Caco-2 (cell line): ENCODE results near the gene SENP7. TPM values are rescaled to one million over a fixed set of nuclear protein-coding genes. Genes with fewer than 3 reads are reported as not detected.

ENCODE experiments used
- BruUV-seq: library from RNA; stranded (reverse); fragments of 400-500 nt; replicated peaks from 2 replicates; lab custom pipeline; 2021; lab: Mats Ljungman, UMichigan
- CTCF ChIA-PET: fragments of 300-600 bp; sonication (Branson Sonifier 250); formaldehyde crosslinking; loops from one replicate; lab custom pipeline; 2022; ENCODE audit warnings: antibody characterized with exemption; lab: Charles Lee
- POLR2A ChIA-PET: fragments of 300-600 bp; sonication (Branson Sonifier 250); formaldehyde crosslinking; loops from one replicate; lab custom pipeline; 2022; ENCODE audit warnings: antibody characterized with exemption; lab: Charles Lee
- DNase-seq, 2 experiments: peaks; one replicate each; pipeline versions ENCODE4 v3.0.0 to v3.0.0-alpha.2; 2020 to 2022
- H3K27me3 ChIP-seq: replicated peaks from 2 replicates; pipeline ENCODE4 v1.6.0; 2011; ENCODE audit warnings: low read length; ENCODE audit not compliant: control insufficient read depth, insufficient read depth
- H3K36me3 ChIP-seq: 2 replicates; pipeline ENCODE4 v1.5.1; 2011; ENCODE audit warnings: low read length; ENCODE audit not compliant: control insufficient read depth, insufficient read depth
- H3K4me1 ChIP-seq: fragments of 250-450 bp; sonication (Bioruptor Pico); 2 replicates; pipeline ENCODE4 v1.5.1; 2020; ENCODE audit warnings: mild to moderate bottlenecking
- H3K4me3 ChIP-seq: 2 replicates; pipeline ENCODE4 v1.5.1; 2011; ENCODE audit warnings: low read depth, mild to moderate bottlenecking, control low read depth, low read length
- H3K9me3 ChIP-seq: fragments of 250-450 bp; sonication (Bioruptor Pico); 2 replicates; pipeline ENCODE4 v1.5.1; 2020; ENCODE audit warnings: mild to moderate bottlenecking, moderate library complexity
- H3K27ac Mint-ChIP-seq: one replicate; pipeline ENCODE4 v1.8.0; 2022; ENCODE audit warnings: mixed read lengths; ENCODE audit not compliant: unreplicated experiment
- H3K27me3 Mint-ChIP-seq: one replicate; pipeline ENCODE4 v1.8.0; 2022; ENCODE audit warnings: mixed read lengths; ENCODE audit not compliant: insufficient read depth, unreplicated experiment
- H3K36me3 Mint-ChIP-seq: one replicate; pipeline ENCODE4 v1.8.0; 2022; ENCODE audit warnings: mild to moderate bottlenecking, mixed read lengths; ENCODE audit not compliant: insufficient read depth, unreplicated experiment
- H3K4me1 Mint-ChIP-seq: one replicate; pipeline ENCODE4 v1.8.0; 2022; ENCODE audit warnings: low read depth, mixed read lengths; ENCODE audit not compliant: unreplicated experiment
- H3K4me3 Mint-ChIP-seq: one replicate; pipeline ENCODE4 v1.8.0; 2022; ENCODE audit warnings: mild to moderate bottlenecking, moderate library complexity, mixed read lengths; ENCODE audit not compliant: unreplicated experiment
- H3K9me3 Mint-ChIP-seq: one replicate; pipeline ENCODE4 v1.8.0; 2022; ENCODE audit warnings: mixed read lengths; ENCODE audit not compliant: unreplicated experiment
- intact Hi-C: fragments of 100-400 bp; cut with micrococcal nuclease; formaldehyde crosslinking; loops from one replicate; pipeline ENCODE4 v1.10.0; 2022; ENCODE audit not compliant: unreplicated experiment
- total RNA-seq: library from RNA; stranded (reverse); gene quantifications from 2 replicates; pipeline ENCODE4 v1.2.3, GENCODE V29; 2022
- TF ChIP-seq, protein P1 (sequence below), 2 experiments: fragments of 200-600 bp in 1 of 2; IDR thresholded peaks; 1 replicate in 1 of 2; 2 replicates in 1 of 2; pipeline versions ENCODE4 v1.5.1 to v1.8.0; 2011 to 2022; ENCODE audit warnings: antibody characterized with exemption in 1 of 2, control low read depth in 1 of 2, inconsistent platforms in 1 of 2, low read depth in 1 of 2, low read length in 1 of 2, mild to moderate bottlenecking in 1 of 2, moderate library complexity in 1 of 2; ENCODE audit not compliant: insufficient read depth in 1 of 2, severe bottlenecking in 1 of 2, unreplicated experiment in 1 of 2

The SENP7 gene
- total RNA-seq, 1 experiment from 2014 or later = 8.5 TPM

GRCh38 chr3:101532783-101533602 lies 20.0 kb upstream of the SENP7 start:
- Mint-ChIP-seq H3K27me3 (peaks cover 3% of the 10 kb centered on the region), H3K4me3 (no peak overlapping the region), H3K9me3 (peaks cover 16% of the 10 kb centered on the region), H3K36me3 (no peaks in the 10 kb centered on the region), H3K27ac (peak overlapping the region; percentile 8), H3K4me1 (peaks cover 16% of the 10 kb centered on the region)
- intact Hi-C loops = no loop called here
- peak in 1 of 2 experiments; percentile 5 for DNase-seq
- CTCF ChIA-PET = no interaction called here
- BruUV-seq = no TSS peak
- peaks cover 12% of the 10 kb centered on the region for H3K4me1 ChIP-seq
- H3K27me3 ChIP-seq = no peaks in the 10 kb centered on the region
- POLR2A ChIA-PET = no interaction called here
- no peak overlapping the region for H3K4me3 ChIP-seq
- TF ChIP-seq, protein P1, sequence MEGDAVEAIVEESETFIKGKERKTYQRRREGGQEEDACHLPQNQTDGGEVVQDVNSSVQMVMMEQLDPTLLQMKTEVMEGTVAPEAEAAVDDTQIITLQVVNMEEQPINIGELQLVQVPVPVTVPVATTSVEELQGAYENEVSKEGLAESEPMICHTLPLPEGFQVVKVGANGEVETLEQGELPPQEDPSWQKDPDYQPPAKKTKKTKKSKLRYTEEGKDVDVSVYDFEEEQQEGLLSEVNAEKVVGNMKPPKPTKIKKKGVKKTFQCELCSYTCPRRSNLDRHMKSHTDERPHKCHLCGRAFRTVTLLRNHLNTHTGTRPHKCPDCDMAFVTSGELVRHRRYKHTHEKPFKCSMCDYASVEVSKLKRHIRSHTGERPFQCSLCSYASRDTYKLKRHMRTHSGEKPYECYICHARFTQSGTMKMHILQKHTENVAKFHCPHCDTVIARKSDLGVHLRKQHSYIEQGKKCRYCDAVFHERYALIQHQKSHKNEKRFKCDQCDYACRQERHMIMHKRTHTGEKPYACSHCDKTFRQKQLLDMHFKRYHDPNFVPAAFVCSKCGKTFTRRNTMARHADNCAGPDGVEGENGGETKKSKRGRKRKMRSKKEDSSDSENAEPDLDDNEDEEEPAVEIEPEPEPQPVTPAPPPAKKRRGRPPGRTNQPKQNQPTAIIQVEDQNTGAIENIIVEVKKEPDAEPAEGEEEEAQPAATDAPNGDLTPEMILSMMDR (IDR thresholded peaks at IDR 0.05; ENCODE audit: insufficient read depth in 1 of 2, low read depth in 1 of 2, low read length in 1 of 2, severe bottlenecking in 1 of 2, unreplicated experiment in 1 of 2) = no peak
- H3K36me3 ChIP-seq = no peaks in the 10 kb centered on the region
- H3K9me3 ChIP-seq = 0 out of 2 replicates have a peak, but pooled peaks cover 8% of the 10 kb centered on the region

- Histone ChIP-seq H3K27me3 (no peaks in the 10 kb centered on the region), H3K4me3 (no peak overlapping the region), H3K4me1 (peaks cover 12% of the 10 kb centered on the region), H3K36me3 (no peaks in the 10 kb centered on the region), H3K9me3 (0 out of 2 replicates have a peak, but pooled peaks cover 8% of the 10 kb centered on the region)
- H3K27ac Mint-ChIP-seq = no peak overlapping the region
- no peak overlapping the region for H3K4me3 Mint-ChIP-seq
- POLR2A ChIA-PET = no interaction called here
- H3K27me3 Mint-ChIP-seq = peaks cover 2% of the 10 kb centered on the region
- TF ChIP-seq, protein P1 (IDR thresholded peaks at IDR 0.05; ENCODE audit: insufficient read depth in 1 of 2, low read depth in 1 of 2, low read length in 1 of 2, severe bottlenecking in 1 of 2, unreplicated experiment in 1 of 2) = no peak
- intact Hi-C loops = no loop called here
- H3K36me3 Mint-ChIP-seq = no peaks in the 10 kb centered on the region
- CTCF ChIA-PET = no interaction called here
- no peak for DNase-seq
- peaks cover 16% of the 10 kb centered on the region for H3K4me1 Mint-ChIP-seq
- BruUV-seq = no TSS peak
- peaks cover 16% of the 10 kb centered on the region for H3K9me3 Mint-ChIP-seq
These were observed 18.6 kb upstream of the SENP7 start for GRCh38 chr3:101531473-101532086.

DNA sequence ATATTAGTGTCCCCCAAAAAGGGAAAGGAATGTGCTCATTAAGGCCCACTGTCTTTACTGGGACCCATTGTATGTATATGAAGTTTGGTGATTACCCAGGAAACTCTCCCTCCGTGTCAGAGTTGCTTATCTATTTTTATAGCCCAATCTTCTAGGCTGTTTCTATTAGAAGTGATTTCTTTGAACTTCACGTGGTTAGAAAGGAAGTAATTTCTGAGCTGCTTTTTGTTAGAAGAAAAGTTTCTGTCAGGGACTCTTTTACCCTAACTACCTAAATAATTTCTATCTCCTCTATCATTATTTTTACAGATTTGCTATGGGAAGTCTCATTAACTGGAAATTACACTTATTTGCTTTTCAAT lies 17.7 kb upstream of the SENP7 start:
- TF ChIP-seq, protein P1 (IDR thresholded peaks at IDR 0.05; ENCODE audit: insufficient read depth in 1 of 2, low read depth in 1 of 2, low read length in 1 of 2, severe bottlenecking in 1 of 2, unreplicated experiment in 1 of 2) = no peak
- CTCF ChIA-PET = no interaction called here
- H3K27me3 ChIP-seq = no peaks in the 10 kb centered on the region
- intact Hi-C loops = no loop called here
- no peak overlapping the region for H3K4me3 ChIP-seq
- POLR2A ChIA-PET = no interaction called here
- Mint-ChIP-seq H3K9me3 (peaks cover 16% of the 10 kb centered on the region), H3K27ac (no peak overlapping the region), H3K27me3 (no peaks in the 10 kb centered on the region), H3K36me3 (no peaks in the 10 kb centered on the region), H3K4me1 (peaks cover 16% of the 10 kb centered on the region), H3K4me3 (no peak overlapping the region)
- no peaks in the 10 kb centered on the region for H3K36me3 ChIP-seq
- no TSS peak for BruUV-seq
- DNase-seq = no peak
- H3K9me3 ChIP-seq = 0 out of 2 replicates have a peak, but pooled peaks cover 8% of the 10 kb centered on the region
- H3K4me1 ChIP-seq = peaks cover 12% of the 10 kb centered on the region
